Measurements from ENCODE around the gene TRAPPC10. TPM values are rescaled to one million over a fixed set of nuclear protein-coding genes. Genes with fewer than 3 reads are reported as not detected.

Gene TRAPPC10
- polyA plus RNA-seq, 1 of the 3 experiments (the other 2 are of a cell fraction), result 17.5 TPM

DNA sequence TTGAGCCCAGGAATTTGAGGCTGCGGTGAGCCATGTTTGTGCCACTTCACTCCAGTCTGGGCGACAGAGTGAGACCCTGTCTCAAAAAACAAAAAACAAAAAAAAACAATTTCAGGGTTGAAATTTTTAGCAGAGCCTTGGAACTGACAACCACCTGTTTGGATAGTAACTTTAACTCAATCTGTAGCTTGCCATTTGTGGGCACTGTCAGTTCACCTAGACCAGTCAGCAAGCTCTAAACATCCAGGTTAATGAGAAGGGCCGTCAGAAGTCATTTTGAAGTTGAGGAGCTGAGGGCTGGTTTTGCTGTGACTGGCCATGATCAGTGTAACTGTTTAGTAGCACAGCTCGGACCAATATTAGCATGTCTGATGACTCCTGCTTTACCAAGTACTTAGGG is 8.4 kb downstream of the TRAPPC10 start:
- Histone ChIP-seq H3K27ac (ENCODE audit: low read depth in 2 of 2, low read length in 1 of 2) (no peak overlapping the region), H3K27me3 (ENCODE audit: insufficient read depth) (no peaks in the 10 kb centered on the region), H2AFZ (ENCODE audit: low read depth) (no peak overlapping the region), H3K9me2 (no peaks in the 10 kb centered on the region), H3K4me2 (no peak overlapping the region), H3K9me3 (no peaks in the 10 kb centered on the region), H3K4me3 (ENCODE audit: low read depth in 2 of 2, low read length in 1 of 2) (no peak overlapping the region), H3K4me1 (ENCODE audit: control insufficient read depth in 1 of 2, insufficient read depth in 2 of 2, low read depth in 1 of 2, low read length in 1 of 2) (peaks cover 9 to 12% of the 10 kb centered on the region in 2 experiments; a peak in 2 of 4 replicates), H3K9ac (no peak overlapping the region), H3F3A (replicated peaks; ENCODE audit: insufficient read depth) (no peaks in the 10 kb centered on the region), H3K36me3 (replicated peaks in 1 of 2; ENCODE audit: control insufficient read depth in 1 of 2, insufficient read depth in 2 of 2, low read length in 1 of 2) (no peaks in the 10 kb centered on the region), H4K20me1 (ENCODE audit: insufficient read depth) (peaks cover 95% of the 10 kb centered on the region), H3K79me2 (ENCODE audit: insufficient read depth) (peaks cover 100% of the 10 kb centered on the region)
- WGBS (ENCODE audit: low lambda C conversion rate), result 81% methylated on average over 4 of the region's 4 CpGs
- ChIA-PET CTCF (no interaction called here), POLR2A (interaction anchor here (0.9 kb wide), 1 partner anchor 10 kb away, joined by 3 read pairs; no protein-coding TSS in a partner anchor)
- DNase-seq, result no peak
- TF ChIP-seq RFX5 (IDR thresholded peaks at IDR 0.05; ENCODE audit: low read length) (no peak), CHD2 (IDR thresholded peaks at IDR 0.05; ENCODE audit: low read length, partially characterized antibody) (no peak), MEF2A (IDR thresholded peaks at IDR 0.05; ENCODE audit: borderline replicate concordance, low read depth) (no peak), EZH2phosphoT487 (IDR thresholded peaks at IDR 0.05; ENCODE audit: borderline replicate concordance, low read depth) (no peak), EP300 (IDR thresholded peaks at IDR 0.05; ENCODE audit: borderline replicate concordance in 1 of 2, low read depth in 1 of 2, low read length in 1 of 2) (no peak), SIN3A (IDR thresholded peaks at IDR 0.05; ENCODE audit: borderline replicate concordance, low read depth, low read length) (no peak), TAF1 (IDR thresholded peaks at IDR 0.05; ENCODE audit: borderline replicate concordance, low read depth, low read length) (no peak), MXI1 (IDR thresholded peaks at IDR 0.05; ENCODE audit: low read depth, low read length) (no peak), RCOR1 (IDR thresholded peaks at IDR 0.05; ENCODE audit: low read length) (no peak), NFIC (IDR thresholded peaks at IDR 0.05; ENCODE audit: borderline replicate concordance) (no peak), ELF1 (IDR thresholded peaks at IDR 0.05) (no peak), SMC3 (IDR thresholded peaks at IDR 0.05; ENCODE audit: low read depth, low read length) (no peak), FOXM1 (IDR thresholded peaks at IDR 0.05; ENCODE audit: low read depth) (no peak), FOXJ3 (CRISPR knock-in tag; IDR thresholded peaks at IDR 0.05) (no peak), RXRA (IDR thresholded peaks at IDR 0.05; ENCODE audit: borderline replicate concordance, low read depth) (no peak)
- TF ChIP-seq, protein P1, sequence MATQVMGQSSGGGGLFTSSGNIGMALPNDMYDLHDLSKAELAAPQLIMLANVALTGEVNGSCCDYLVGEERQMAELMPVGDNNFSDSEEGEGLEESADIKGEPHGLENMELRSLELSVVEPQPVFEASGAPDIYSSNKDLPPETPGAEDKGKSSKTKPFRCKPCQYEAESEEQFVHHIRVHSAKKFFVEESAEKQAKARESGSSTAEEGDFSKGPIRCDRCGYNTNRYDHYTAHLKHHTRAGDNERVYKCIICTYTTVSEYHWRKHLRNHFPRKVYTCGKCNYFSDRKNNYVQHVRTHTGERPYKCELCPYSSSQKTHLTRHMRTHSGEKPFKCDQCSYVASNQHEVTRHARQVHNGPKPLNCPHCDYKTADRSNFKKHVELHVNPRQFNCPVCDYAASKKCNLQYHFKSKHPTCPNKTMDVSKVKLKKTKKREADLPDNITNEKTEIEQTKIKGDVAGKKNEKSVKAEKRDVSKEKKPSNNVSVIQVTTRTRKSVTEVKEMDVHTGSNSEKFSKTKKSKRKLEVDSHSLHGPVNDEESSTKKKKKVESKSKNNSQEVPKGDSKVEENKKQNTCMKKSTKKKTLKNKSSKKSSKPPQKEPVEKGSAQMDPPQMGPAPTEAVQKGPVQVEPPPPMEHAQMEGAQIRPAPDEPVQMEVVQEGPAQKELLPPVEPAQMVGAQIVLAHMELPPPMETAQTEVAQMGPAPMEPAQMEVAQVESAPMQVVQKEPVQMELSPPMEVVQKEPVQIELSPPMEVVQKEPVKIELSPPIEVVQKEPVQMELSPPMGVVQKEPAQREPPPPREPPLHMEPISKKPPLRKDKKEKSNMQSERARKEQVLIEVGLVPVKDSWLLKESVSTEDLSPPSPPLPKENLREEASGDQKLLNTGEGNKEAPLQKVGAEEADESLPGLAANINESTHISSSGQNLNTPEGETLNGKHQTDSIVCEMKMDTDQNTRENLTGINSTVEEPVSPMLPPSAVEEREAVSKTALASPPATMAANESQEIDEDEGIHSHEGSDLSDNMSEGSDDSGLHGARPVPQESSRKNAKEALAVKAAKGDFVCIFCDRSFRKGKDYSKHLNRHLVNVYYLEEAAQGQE (IDR thresholded peaks at IDR 0.05; ENCODE audit: low read depth, low read length), result no peak
- TF ChIP-seq, protein P2, sequence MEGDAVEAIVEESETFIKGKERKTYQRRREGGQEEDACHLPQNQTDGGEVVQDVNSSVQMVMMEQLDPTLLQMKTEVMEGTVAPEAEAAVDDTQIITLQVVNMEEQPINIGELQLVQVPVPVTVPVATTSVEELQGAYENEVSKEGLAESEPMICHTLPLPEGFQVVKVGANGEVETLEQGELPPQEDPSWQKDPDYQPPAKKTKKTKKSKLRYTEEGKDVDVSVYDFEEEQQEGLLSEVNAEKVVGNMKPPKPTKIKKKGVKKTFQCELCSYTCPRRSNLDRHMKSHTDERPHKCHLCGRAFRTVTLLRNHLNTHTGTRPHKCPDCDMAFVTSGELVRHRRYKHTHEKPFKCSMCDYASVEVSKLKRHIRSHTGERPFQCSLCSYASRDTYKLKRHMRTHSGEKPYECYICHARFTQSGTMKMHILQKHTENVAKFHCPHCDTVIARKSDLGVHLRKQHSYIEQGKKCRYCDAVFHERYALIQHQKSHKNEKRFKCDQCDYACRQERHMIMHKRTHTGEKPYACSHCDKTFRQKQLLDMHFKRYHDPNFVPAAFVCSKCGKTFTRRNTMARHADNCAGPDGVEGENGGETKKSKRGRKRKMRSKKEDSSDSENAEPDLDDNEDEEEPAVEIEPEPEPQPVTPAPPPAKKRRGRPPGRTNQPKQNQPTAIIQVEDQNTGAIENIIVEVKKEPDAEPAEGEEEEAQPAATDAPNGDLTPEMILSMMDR (IDR thresholded peaks at IDR 0.05), result no peak
- TF ChIP-seq, protein P3, sequence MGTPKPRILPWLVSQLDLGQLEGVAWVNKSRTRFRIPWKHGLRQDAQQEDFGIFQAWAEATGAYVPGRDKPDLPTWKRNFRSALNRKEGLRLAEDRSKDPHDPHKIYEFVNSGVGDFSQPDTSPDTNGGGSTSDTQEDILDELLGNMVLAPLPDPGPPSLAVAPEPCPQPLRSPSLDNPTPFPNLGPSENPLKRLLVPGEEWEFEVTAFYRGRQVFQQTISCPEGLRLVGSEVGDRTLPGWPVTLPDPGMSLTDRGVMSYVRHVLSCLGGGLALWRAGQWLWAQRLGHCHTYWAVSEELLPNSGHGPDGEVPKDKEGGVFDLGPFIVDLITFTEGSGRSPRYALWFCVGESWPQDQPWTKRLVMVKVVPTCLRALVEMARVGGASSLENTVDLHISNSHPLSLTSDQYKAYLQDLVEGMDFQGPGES (IDR thresholded peaks at IDR 0.05; ENCODE audit: low read depth, low read length), result no peak
- TF ChIP-seq, protein P4, sequence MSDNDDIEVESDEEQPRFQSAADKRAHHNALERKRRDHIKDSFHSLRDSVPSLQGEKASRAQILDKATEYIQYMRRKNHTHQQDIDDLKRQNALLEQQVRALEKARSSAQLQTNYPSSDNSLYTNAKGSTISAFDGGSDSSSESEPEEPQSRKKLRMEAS (IDR thresholded peaks at IDR 0.05; ENCODE audit: low read depth), result no peak
